Kasumi-1 (cell line): ENCODE results near the gene SERPINI1.

Source experiments
- DNase-seq, 2 experiments: peaks; one replicate each; lab custom pipeline; 2025; lab: John Stamatoyannopoulos, UW

The SERPINI1 gene

DNA sequence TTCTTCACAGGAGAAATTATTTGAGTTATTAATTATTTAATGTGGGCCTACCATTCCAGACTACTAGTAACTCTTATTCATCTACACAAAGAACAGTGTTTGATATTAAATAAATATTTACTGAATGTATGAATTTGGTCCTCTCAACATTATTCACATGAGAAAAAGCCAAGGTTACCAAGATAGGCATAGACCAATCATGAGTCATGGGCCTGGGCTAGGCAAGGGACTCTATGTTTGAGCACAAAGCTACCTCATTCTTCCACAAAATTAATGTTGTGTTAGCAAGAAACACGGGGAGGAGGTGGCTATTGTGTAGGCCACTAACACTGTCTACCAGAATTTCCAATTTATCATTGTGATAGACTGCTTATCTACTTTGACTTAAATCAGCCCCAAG lies 115.7 kb downstream of the SERPINI1 start:
- DNase-seq = no peak

DNA sequence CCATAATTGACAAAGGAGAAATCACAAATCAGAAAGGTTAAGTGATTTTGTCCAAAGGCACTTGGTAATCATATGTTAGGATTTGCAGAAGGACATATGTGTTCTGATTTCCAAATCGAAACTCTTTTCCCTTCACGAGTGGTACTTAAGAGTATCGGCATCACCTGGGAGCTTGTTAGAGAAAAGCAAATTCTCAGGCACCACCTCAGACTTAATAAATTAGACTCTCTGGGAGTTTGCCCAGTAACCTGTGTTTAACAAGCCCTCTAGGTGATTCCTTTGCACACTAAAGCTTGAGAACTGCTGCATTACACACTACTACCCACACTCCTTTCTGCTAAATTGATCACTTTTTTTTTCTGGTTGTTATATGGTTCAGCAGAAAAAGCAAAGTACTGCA lies 116.2 kb downstream of the SERPINI1 start:
- DNase-seq = no peak

DNA sequence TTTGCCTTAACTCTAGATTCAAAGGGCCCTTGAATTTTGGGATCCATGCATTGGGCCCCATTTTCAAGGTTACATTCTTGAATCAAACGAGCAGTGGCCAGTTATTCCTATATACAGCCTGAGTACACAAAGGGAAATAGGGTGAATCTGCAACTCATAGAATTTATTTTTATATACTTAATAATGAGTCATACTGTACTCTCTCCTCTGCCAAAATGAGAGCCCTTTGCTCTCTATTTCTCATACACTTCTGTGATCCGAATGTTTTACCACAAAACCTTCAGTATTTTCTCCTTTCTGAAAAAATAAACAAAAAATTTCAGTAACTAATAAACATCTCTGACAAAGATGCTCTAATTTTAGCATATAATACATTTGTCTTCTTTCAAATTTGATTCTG lies 116.7 kb downstream of the SERPINI1 start:
- DNase-seq = no peak

DNA sequence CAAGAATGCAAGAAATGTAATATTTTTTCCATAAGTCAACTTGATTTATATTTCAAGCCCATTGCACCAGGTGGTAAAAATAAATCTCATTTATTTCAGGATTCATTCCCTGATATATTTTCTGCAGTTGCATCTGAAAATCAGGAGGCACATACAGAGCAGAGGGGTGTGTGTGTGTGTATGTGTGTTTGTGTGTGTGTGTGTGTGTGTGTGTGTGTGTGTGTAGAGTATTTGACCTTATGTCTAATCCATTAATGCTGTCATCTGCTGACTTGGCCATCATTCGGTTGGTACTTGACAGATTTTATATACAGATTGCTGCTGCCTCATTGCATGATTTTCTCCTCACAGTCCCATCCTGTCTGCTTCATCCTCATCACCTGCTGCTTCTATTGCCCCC lies 118.5 kb downstream of the SERPINI1 start:
- no peak for DNase-seq

DNA sequence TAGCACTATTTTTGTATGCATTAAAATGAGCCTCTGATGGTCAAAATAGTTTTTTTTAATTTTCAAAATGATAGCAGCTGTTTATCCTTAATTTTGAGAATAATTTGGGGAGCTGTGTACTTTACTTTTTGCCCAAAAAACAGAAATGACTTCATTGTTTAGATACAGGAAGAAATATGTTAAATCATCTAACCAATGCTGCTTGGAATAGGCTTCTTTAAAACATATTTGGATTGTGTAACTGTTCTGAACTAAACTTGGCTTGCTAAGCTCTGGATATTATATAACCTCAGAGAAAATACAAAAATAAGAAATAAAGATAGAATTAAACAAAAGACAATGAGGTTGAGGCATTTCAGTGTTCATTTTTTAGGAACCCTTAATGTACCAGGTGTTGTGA lies 119.3 kb downstream of the SERPINI1 start:
- DNase-seq = no peak

DNA sequence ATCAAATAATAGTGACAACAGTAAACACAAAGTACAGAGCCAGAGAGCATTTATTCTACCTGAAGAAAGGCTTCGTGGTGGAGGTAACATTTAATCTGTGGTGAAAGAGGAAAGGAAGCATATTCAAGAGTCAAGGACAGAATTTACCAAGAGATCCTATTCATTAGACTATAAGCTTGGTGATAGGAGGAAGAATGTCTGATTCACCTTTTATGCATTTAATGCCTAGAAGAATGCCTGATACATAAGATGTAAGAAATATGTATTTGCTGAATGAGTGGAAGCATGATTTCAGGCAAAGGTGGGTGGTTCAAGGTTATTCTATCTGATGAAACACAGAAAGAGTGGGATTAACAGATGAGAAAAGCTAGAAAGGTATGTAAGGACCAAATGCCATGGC lies 119.8 kb downstream of the SERPINI1 start:
- DNase-seq = no peak

DNA sequence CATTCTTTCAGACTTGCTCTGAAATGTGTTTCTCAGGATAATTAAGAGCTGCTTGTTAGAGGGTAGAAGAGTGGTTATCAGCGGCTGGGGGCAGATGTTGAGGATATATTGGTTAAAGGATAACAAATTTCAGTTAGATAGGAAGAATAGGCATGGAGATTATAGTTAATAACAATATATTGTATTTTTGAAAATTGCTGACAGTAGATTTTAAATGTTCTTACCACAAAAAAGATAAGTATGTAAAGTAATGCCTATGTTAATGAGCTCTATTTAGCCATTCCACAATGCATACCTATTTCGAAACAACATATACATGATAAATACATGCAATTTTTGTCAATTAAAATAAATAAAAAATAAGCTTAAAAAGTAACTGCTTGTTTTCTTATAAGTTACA lies 123.3 kb downstream of the SERPINI1 start:
- DNase-seq = no peak

DNA sequence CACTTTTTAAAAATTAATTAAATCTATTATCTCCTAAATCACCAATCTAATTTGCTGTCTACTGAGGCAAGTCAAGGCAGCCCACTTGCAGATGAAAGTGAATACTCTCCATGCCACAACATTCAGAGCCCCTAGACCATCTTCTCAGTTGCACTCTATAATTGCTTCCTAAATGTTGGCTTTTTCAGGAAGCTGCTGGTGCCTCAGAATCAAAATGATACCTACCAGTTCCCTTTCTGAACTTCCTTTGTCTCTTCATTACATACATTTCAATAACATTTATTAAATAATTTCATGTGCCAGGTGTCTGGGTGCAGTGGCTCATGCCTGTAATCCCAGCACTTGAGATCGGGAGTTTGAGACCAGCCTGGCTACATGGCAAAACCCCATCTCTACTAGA lies 124.1 kb downstream of the SERPINI1 start:
- DNase-seq = peak; percentile 31 to 38

DNA sequence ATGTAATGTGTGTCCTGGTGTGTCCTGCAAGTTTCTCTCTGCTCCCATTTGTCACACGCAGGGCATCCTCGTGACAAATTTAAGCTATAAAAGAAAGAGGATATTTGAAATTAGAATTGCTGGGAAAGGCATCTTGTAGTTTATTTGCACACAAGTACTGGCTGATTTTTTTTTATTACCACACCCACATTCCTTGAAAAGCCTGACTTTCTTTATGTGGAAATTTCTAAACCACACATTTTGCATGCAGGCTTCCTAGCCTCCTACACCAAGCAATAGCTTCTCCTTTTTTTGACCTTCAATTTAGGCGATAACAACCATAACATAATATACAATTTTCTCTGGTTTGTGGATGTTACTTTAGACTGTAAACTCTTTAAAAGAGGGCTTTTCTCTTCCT lies 126.1 kb downstream of the SERPINI1 start:
- DNase-seq = peak; percentile 67 to 79

DNA sequence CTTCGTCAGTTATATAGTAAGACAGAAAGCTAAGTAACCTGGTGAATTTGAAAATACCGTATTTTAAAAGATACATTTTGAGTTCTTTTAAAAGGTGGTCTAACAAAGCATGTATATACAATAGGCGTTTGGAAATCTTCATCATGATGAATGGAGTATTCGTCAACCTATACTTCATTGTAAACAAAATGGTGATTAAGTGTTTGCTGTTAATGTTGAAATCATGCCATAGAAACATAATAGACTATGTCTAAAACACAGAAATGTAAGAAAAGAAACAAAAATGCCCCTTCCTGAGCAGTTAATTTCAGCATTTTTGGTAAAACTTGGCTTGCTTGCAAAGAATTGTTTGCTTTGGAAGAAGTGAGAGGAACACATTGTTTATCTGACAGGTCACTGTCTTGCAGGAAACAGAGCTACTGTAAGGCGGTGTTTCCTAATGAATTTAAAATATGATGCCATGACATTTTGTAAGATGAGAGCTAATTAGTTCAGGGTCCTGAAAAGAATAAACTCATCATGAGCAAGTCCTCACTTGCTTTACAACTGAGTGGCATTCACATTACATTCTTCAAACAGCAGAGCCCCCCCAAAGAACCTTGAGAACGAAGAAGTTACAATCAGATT lies 126.7 kb downstream of the SERPINI1 start:
- DNase-seq = no peak

DNA sequence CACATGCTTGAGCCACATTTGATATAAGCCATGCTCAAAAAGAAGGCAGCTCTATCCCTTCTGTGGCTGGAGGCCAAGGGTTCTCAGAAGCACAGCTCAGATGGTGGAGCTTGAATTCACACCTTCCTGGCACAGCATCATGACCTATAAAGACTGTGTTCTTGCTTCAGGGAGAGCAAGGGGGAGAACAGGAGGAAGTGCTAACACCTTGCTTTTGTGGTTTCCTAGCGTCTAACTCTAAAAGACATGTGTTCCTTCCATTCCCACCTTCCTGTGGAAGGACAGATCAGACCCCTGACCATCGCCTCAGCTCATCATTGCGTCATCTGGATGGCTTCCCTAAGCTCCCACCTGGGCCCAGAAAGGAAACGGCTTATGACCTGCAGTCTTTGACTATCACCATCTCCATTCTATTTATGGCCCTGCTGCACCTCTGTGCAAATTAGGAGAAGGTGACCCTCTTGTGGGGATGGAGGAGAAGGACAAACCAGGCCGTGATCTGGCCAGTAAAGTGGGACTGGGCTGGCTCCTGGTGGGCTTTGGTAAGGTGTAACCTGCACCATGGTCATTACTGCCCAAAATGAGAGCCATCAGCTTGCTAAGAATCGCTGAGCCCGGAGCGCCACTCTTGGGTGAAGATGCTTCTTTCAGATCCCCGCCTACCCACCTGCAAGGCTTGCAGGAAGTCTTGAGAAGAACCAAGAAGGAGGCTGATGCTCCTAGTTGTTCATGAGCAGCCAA lies 128.5 kb downstream of the SERPINI1 start:
- peak; percentile 13 to 14 for DNase-seq

DNA sequence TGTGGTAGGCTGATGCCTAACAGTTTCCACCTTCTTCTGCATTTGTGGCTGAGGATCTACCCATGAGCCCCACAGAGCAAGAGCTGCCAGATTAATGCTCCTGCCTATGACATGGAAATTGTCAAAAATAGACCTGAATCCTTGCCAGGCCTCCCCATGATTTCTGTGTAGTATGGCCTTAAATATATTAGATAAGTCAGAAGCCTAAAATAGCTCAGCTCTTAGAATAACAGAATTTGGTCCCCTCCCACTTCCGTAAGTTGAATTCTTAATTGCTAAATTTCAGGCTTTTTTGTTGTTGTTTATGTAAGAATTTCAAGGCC lies 129.0 kb downstream of the SERPINI1 start:
- DNase-seq = no peak

DNA sequence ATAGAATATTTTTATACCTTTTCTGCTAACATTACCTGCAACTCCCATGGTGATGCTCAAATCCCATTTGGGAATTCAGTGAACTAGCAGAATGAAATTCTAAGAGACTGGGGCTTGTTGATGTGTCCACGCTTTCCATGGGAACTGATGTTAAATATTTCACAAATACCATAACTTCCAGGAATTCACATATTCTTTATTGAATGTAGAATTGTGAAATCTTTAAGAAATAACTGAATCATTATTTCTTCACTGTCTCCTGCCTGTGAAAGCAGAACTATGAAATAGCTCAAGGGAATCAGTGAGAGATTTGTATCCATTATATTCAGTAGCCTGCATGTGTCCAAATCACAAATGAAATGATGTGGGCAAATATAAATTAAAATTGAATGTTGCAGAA lies 130.8 kb downstream of the SERPINI1 start:
- DNase-seq = no peak

DNA sequence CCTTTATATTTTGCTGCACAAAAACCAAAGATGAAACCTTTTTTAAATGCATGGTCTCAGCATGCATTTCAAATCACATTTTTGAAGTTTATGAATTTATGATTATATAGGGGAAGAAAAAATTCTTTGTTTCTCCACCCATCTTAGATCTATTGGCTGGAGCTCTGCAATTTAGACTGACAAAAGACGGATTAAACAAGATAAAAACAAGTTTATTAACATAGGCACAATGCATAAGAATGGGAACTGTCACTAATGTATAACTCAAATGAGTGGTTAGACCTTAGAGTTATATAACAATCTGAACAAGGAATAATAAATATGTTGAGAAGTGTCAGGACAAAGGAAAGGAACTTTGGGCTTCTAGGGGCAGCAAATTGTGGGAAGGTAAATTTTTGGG lies 132.5 kb downstream of the SERPINI1 start:
- DNase-seq = no peak

DNA sequence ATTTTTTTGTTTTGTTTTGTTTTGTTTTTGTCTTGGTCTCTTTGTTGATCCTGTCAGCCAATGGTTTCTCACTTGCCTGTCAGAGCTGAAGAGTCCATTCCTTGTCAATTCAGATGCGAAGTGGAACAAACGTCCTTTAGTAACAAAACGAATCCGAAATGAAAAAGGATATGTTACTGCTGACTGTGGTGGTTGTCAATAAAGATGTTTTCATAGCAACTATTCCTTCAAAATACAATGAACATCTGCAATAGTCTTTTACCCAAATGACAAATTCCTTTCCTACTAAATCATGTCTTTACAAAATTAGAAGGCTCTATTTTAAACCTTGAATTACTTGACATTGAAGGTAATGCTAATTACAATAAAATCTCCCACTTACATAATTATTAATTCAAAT lies 134.7 kb downstream of the SERPINI1 start:
- DNase-seq = no peak

DNA sequence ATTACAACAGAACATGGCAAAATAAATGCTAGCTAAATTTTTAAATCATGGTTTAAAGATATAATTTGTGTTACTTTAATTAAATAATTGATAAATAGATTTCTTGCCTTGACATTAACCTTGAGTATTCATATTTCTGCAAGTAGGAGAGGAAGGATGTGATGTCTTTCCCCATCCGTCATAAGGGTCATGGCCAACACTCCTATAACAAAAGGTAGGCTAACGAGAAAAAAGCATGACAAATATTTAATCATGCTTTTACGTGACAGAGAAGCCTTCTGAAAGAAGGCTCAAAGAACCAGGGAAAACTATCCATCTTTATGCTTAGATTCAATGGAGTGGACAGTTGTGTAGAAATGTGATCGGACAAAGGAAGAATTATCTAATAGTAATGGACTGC lies 135.2 kb downstream of the SERPINI1 start:
- no peak for DNase-seq

DNA sequence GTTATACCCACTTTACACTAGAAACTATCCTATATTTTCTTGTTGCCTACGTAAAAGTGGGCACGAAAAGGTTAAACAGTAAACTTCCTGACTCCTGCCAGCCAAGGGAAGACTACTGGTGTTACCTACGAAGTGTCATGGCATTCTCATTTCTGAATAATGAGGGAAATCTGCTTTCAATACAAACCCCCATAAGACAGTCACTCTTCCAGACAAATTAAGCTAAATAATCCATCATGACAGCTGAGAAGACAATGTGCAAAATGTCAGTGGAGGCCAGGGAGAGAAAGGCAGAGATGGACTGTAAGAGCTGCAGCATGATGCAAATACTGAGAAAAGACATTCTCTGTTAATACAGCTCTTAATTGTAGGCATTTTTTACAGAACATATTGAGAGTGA lies 136.5 kb downstream of the SERPINI1 start:
- no peak for DNase-seq

DNA sequence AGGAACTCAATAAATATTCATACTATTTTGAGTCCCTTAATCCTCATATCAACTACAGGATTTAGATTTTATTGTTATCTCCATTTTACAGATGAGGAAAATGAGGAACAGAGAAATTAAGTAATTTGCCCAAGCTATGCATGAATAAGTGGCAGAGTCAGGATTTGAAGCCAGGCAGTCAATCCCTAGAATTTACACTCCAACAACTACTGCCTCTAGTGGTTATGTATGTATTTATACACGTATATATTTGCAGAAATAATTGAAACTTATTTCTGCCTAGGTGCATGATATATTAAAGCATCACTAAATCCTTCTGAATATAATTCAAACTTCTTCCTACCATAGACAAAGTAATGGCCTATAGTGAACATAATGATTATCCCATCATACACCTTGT lies 137.4 kb downstream of the SERPINI1 start:
- DNase-seq = peak; percentile 39 to 44

DNA sequence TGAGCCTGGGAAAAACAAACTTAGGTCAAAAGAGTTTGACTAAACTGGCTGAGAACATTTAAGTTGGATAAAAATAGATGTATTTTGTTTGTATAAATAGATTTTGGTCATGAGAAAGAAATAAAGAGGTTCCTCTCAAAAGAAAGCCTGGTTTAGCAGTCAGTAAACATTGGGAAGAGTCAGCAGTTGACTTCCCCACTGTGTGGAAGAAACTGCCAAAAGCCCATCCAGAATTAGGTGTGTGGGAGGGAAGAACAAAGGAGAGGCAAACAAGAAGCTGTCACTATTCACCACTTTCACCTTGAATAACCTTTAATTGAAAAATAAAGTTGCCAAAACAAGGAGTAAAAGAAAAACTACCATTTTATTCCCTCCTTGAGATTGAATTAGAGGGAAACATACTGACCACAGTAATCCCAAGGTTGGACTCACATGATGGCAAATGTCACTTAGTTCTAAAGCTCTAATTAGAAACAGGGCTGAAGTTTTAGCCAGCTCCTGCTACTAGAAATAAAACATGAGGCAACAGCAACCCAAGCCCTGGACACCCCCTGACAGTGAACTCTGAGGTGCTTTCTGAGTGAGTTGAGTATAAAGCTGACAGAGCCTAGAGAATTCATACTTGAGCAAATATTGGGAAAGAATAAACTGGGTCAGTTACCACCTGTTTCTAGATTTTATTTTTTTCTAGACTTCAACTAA lies 139.3 kb downstream of the SERPINI1 start:
- no peak for DNase-seq
